SU-DHL-6 (cell line): Measurements from ENCODE around the gene PLCL1.

ENCODE experiments used
- CTCF ChIP-seq: fragments of 200-600 bp; sonication (generic); IDR thresholded peaks from one replicate; pipeline ENCODE4 v1.5.1; 2017; ENCODE audit warnings: antibody characterized with exemption, mild to moderate bottlenecking, low read length, moderate library complexity; ENCODE audit not compliant: insufficient read depth, poor library complexity, severe bottlenecking
- EZH2phosphoT487 ChIP-seq: fragments of 200-600 bp; sonication (generic), shearing (Covaris generic); conservative IDR thresholded peaks from 2 replicates; pipeline ENCODE4 v1.6.1; 2018; ENCODE audit warnings: mild to moderate bottlenecking, antibody characterized with exemption, low read length, moderate library complexity, mixed read lengths

- TF ChIP-seq CTCF (no peak), EZH2phosphoT487 (no peak)
Measured at GRCh38 chr2:198028955-198029354, 224.6 kb downstream of the PLCL1 start.
